ENCODE data around the gene PCDHA4. TPM values are rescaled to one million over a fixed set of nuclear protein-coding genes. Genes with fewer than 3 reads are reported as not detected.
"Not testable (repeated sequence)": the region's sequence is repeated elsewhere in the genome, so short reads cannot be mapped to it uniquely, and the experiment has no call there.

PCDHA4 gene
- polyA plus RNA-seq, 2 of the 4 experiments (the other 2 are of a cell fraction) = 1.9 to 3.3 TPM

DNA sequence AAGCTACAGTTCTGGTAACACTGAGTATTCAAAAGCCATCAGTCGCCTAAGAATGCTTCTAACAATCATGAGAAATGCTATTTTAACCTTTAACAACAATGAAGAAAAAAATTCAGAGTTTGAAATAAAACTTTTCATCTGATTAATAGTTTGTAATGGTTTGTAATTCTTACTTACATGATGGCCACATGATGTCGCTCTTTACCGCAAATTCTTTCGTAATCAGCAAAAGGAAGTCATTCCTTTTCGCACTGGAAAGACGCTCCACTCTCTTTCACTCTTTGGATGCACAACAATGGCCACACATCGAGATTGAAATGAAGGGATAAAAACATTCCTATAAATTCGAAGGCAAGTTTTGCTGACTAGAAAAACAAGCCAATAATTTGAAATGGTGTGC lies 27.1 kb downstream of the PCDHA4 start, which contains the start of gene PCDHA7:
Gene PCDHA7, plus strand, starts transcription at position 277 of the 400 bp plus-strand sequence. Its CDS starts 115 bp downstream, at position 392.
- CTCF ChIA-PET = interaction anchor here (1.7 to 2.2 kb wide), 2 partner anchors 13 to 207 kb away, joined by 5 to 7 read pairs; partner anchors contain the start of gene PCDHA5
- H3K4me3 ChIP-seq = no peak within 1 kb of the TSS
- POLR2A ChIA-PET = no interaction called here
- H3K27ac ChIP-seq = no peak within 1 kb of the TSS
- TF ChIP-seq, protein P1, sequence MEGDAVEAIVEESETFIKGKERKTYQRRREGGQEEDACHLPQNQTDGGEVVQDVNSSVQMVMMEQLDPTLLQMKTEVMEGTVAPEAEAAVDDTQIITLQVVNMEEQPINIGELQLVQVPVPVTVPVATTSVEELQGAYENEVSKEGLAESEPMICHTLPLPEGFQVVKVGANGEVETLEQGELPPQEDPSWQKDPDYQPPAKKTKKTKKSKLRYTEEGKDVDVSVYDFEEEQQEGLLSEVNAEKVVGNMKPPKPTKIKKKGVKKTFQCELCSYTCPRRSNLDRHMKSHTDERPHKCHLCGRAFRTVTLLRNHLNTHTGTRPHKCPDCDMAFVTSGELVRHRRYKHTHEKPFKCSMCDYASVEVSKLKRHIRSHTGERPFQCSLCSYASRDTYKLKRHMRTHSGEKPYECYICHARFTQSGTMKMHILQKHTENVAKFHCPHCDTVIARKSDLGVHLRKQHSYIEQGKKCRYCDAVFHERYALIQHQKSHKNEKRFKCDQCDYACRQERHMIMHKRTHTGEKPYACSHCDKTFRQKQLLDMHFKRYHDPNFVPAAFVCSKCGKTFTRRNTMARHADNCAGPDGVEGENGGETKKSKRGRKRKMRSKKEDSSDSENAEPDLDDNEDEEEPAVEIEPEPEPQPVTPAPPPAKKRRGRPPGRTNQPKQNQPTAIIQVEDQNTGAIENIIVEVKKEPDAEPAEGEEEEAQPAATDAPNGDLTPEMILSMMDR (IDR thresholded peaks at IDR 0.05) = peak; percentile 23; the same call in 2 of the 3 replicates
- peak; percentile 23 to 43; a peak in 3 of 5 replicates for TF ChIP-seq RAD21 (conservative IDR thresholded peaks at IDR 0.05 in 1 of 2, IDR thresholded peaks at IDR 0.05 in 1 of 2)
- no peak for TF ChIP-seq ESRRA (IDR thresholded peaks at IDR 0.05; ENCODE audit: borderline replicate concordance, low read length)
- no peaks in the 10 kb centered on the region for H3K4me1 ChIP-seq
- FAIRE-seq (no peak), ATAC-seq (no peak), DNase-seq (ENCODE audit: low read depth in 1 of 2, low spot score in 1 of 2) (peak in 1 of 2 experiments; percentile 33)
- no peak within 1 kb of the TSS for H3K4me2 ChIP-seq
- peaks cover 5% of the 10 kb centered on the region; the same call in 1 of the 3 replicates for H3K9me3 ChIP-seq
- 12% methylated on average over 8 of the region's 8 CpGs for WGBS (ENCODE audit: missing lambda C conversion rate)

DNA sequence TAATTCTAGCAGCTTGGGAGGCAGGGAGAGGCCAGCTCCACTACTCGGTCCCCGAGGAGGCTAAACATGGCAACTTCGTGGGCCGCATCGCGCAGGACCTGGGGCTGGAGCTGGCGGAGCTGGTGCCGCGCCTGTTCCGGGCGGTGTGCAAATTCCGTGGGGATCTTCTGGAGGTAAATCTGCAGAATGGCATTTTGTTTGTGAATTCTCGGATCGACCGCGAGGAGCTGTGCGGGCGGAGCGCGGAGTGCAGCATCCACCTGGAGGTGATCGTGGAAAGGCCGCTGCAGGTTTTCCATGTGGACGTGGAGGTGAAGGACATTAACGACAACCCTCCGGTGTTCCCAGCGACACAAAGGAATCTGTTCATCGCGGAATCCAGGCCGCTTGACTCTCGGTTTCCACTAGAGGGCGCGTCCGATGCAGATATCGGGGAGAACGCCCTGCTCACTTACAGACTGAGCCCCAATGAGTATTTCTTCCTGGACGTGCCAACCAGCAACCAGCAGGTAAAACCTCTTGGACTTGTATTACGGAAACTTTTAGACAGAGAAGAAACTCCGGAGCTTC lies 27.7 kb downstream of the PCDHA4 start:
- ATAC-seq = peak in 1 of 2 experiments; percentile 47; a peak in 2 of 6 replicates
- FAIRE-seq = peak; percentile 51
- CTCF ChIA-PET = interaction anchor here (1.7 to 2.2 kb wide), 2 partner anchors 13 to 206 kb away, joined by 5 to 7 read pairs; partner anchors contain the start of gene PCDHA5

DNA sequence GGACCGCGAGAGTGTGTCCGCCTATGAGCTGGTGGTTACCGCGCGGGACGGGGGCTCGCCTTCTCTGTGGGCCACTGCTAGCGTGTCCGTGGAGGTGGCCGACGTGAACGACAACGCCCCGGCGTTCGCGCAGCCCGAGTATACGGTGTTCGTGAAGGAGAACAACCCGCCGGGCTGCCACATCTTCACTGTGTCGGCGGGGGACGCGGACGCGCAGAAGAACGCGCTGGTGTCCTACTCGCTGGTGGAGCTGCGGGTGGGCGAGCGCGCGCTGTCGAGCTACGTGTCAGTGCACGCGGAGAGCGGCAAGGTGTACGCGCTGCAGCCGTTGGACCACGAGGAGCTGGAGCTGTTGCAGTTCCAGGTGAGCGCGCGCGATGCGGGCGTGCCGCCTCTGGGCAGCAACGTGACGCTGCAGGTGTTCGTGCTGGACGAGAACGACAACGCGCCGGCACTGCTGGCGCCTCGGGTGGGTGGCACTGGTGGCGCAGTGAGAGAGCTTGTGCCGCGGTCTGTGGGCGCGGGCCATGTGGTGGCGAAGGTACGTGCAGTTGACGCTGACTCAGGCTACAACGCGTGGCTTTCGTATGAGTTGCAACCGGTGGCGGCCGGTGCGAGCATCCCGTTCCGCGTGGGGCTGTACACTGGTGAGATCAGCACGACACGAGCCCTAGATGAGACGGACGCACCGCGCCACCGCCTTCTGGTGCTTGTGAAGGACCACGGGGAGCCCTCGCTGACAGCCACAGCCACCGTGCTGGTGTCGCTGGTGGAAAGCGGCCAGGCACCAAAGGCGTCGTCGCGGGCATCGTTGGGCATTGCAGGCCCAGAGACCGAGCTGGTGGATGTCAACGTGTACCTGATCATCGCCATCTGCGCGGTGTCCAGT lies 29.0 kb downstream of the PCDHA4 start:
- ChIA-PET CTCF (interaction anchor here (0.8 to 1.0 kb wide), 4 partner anchors 14 to 40 kb away, joined by 3 to 4 read pairs (median 3); partner anchors contain the start of genes PCDHA12 and PCDHA5), POLR2A (no interaction called here)

More for the DNA sequence above, 27.7 kb downstream of the PCDHA4 start:
- WGBS (ENCODE audit: missing lambda C conversion rate) = 76% methylated on average over 27 of the region's 38 CpGs
- DNase-seq (ENCODE audit: low read depth in 1 of 2, low spot score in 1 of 2); H3K4me3 ChIP-seq; H3K4me1 ChIP-seq; H3K9me3 ChIP-seq; H3K4me2 ChIP-seq; POLR2A ChIA-PET; H3K27ac ChIP-seq: not testable (repeated sequence)

DNA sequence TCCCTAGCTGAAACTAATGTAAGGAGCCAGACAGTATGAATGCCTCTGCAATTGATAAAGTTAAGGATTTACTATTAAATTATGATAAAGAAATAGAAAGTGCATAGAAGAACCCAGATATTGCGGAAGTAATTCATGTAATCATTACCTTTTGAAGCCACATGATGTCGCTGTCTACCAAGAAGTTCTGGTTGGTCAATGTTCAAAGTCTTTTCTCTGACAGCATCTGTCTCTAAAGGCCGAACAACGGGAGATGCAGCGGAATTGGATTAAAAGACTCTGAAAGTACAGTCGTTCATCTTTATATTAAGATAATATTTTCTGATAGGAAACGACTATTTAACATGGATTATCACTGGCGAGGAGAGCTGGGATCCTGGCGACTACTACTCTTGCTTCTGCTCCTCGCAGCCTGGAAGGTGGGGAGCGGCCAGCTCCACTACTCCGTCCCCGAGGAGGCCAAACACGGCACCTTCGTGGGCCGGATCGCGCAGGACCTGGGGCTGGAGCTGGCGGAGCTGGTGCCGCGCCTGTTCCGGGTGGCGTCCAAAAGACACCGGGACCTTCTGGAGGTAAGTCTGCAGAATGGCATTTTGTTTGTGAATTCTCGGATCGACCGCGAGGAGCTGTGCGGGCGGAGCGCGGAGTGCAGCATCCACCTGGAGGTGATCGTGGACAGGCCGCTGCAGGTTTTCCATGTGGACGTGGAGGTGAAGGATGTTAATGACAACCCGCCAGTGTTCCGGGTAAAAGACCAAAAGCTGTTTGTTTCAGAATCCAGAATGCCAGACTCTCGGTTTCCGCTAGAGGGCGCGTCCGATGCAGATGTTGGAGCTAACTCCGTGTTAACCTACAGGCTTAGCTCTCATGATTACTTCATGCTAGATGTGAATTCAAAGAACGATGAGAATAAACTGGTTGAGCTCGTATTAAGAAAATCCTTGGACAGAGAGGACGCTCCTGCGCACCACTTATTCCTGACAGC lies 34.4 kb downstream of the PCDHA4 start, which contains the start of gene PCDHA8:
Gene PCDHA8, plus strand, starts transcription at position 210 of the 985 bp plus-strand sequence. Its CDS starts 135 bp downstream, at position 345.
- TF ChIP-seq SMC3 (IDR thresholded peaks at IDR 0.05) (0 out of 3 replicates have a peak, but pooled peaks have one; percentile 12), RAD21 (conservative IDR thresholded peaks at IDR 0.05 in 1 of 2, IDR thresholded peaks at IDR 0.05 in 1 of 2) (peak; percentile 50 to 55), HDAC2 (IDR thresholded peaks at IDR 0.05) (no peak)
- TF ChIP-seq, protein P1 (IDR thresholded peaks at IDR 0.05) = peak; percentile 33; the same call in 1 of the 3 replicates
- no peaks in the 10 kb centered on the region for H3K4me1 ChIP-seq
- H3K9me3 ChIP-seq = 0 out of 3 replicates have a peak, but pooled peaks cover 3% of the 10 kb centered on the region
- ATAC-seq (peak; percentile 78 to 82; a peak in 5 of 6 replicates), FAIRE-seq (no peak), DNase-seq (ENCODE audit: low read depth in 1 of 2, low spot score in 1 of 2) (peak; percentile 20 to 46)
- no peak within 1 kb of the TSS for H3K27ac ChIP-seq
- ChIA-PET CTCF (interaction anchor here (0.6 to 2.4 kb wide), 28 partner anchors 8 to 528 kb away, joined by 3 to 18 read pairs (median 3); partner anchors contain the start of genes PCDHA1, PCDHA11, PCDHA12 and PCDHA5), POLR2A (no interaction called here)
- 54% methylated on average over 40 of the region's 47 CpGs for WGBS (ENCODE audit: missing lambda C conversion rate)
- H3K4me2 ChIP-seq = peak within 1 kb of the TSS; percentile 55
- peak within 1 kb of the TSS; percentile 42 for H3K4me3 ChIP-seq

More for the DNA sequence above, 29.0 kb downstream of the PCDHA4 start:
- Histone ChIP-seq H3K27ac (no peak overlapping the region), H3K4me1 (no peaks in the 10 kb centered on the region), H3K4me3 (no peak overlapping the region), H3K4me2 (no peak overlapping the region), H3K9me3 (peaks cover 5% of the 10 kb centered on the region; the same call in 1 of the 3 replicates)
- FAIRE-seq (no peak), ATAC-seq (no peak), DNase-seq (ENCODE audit: low read depth in 1 of 2, low spot score in 1 of 2) (no peak)
- no peak for TF ChIP-seq CEBPB (IDR thresholded peaks at IDR 0.05)
- no peak for TF ChIP-seq RNF2 (IDR thresholded peaks at IDR 0.05; ENCODE audit: borderline replicate concordance, low read depth)
- no peak for TF ChIP-seq HOXB13 (CRISPR knock-in tag; IDR thresholded peaks at IDR 0.05; ENCODE audit: low read depth)
- TF ChIP-seq MAFK (IDR thresholded peaks at IDR 0.05; ENCODE audit: partially characterized antibody) = no peak
- no peak for TF ChIP-seq EHF (CRISPR knock-in tag; IDR thresholded peaks at IDR 0.05)
- no peak for TF ChIP-seq RAD21 (conservative IDR thresholded peaks at IDR 0.05 in 1 of 2, IDR thresholded peaks at IDR 0.05 in 1 of 2)
- no peak for TF ChIP-seq TFCP2L1 (CRISPR knock-in tag; IDR thresholded peaks at IDR 0.05)
- no peak for TF ChIP-seq CHD4 (IDR thresholded peaks at IDR 0.05; ENCODE audit: borderline replicate concordance)
- no peak for TF ChIP-seq CBX2 (IDR thresholded peaks at IDR 0.05; ENCODE audit: borderline replicate concordance, low read depth)
- no peak for TF ChIP-seq POLR2AphosphoS2 (conservative IDR thresholded peaks at IDR 0.05; ENCODE audit: low read length)
- TF ChIP-seq GATA3 (IDR thresholded peaks at IDR 0.05; ENCODE audit: borderline replicate concordance) = no peak
- TF ChIP-seq TP53 (CRISPR knock-in tag; IDR thresholded peaks at IDR 0.05) = no peak
- TF ChIP-seq MYC (IDR thresholded peaks at IDR 0.05; ENCODE audit: borderline replicate concordance, low read length) = no peak
- TF ChIP-seq, protein P2, sequence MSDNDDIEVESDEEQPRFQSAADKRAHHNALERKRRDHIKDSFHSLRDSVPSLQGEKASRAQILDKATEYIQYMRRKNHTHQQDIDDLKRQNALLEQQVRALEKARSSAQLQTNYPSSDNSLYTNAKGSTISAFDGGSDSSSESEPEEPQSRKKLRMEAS (IDR thresholded peaks at IDR 0.05) = no peak
- 86% methylated on average over 91 of the region's 103 CpGs for WGBS (ENCODE audit: missing lambda C conversion rate)
